SK-MEL-5 (cell line): Measurements from ENCODE around the gene SPATA25. TPM values are rescaled to one million over a fixed set of nuclear protein-coding genes. Genes with fewer than 3 reads are reported as not detected.
A peak's percentile ranks its signal among the peaks of the same experiment; 100 is the strongest.
"Not testable (repeated sequence)": the region's sequence is repeated elsewhere in the genome, so short reads cannot be mapped to it uniquely, and the experiment has no call there.

ENCODE experiments used
- DNase-seq: peaks from one replicate; pipeline ENCODE4 v3.0.0-alpha.2; 2016; ENCODE audit warnings: low read depth, low spot score
- in situ Hi-C: cut with HindIII; loops from 2 replicates; pipeline ENCODE4 v1.10.0; 2016; ENCODE audit warnings: low sequenced_read_pairs, high pct_unique_total_duplicates, low pct_unique_long_range_greater_than_20kb
- total RNA-seq: library from RNA; depleted of rRNA; stranded (reverse); fragments of >200 nt; shearing (Covaris generic); gene quantifications from 2 replicates; pipeline ENCODE4 v1.2.3, GENCODE V29; 2014

The SPATA25 gene
- total RNA-seq, 1 experiment from 2014 or later, result 2.2 TPM

DNA sequence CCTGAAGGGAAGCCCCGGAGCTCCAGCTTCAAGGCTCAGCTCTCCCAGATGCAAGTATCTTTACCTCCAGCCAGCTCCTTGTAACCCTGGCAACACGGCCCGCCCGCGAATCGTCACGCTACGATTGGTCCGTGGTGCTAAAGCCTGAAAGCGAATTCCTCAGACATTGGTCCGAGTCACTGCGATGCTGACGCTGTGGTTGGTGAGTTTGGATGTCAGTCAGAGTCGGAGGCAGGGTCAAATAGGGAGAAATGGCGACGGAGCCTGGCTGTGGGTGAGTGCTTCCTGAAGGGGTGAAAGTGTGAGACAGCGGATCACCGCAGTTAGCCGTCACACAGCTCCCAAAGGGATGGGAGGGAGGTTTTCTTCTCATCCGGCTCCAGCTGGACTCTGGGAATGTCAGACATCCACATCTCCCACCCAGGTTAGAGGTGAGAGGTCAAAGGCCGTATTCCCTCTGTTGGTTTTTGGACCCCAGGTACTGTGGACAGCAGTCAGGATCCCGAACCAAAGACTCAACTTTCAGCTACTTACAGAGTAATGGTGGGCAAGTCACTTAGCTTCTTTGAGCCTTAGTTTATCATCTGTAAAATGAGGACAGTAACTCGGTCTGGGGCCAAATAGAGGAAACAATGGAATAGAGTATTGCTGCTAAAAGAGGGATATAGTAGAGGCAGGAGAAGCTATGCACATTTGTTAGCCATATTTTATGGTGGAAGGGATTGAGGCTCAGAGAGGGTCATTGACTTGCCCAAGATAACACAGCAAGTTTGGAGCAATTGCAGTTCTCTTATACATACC is 6.2 kb downstream of the SPATA25 start, which contains the start of gene ZSWIM1:
ZSWIM1 (plus strand) TSS at position 240 of the 801 bp plus-strand sequence. CDS start 1,366 bp downstream, outside the sequence.
- peak; percentile 100 for DNase-seq
- in situ Hi-C loops, result no loop called here

DNA sequence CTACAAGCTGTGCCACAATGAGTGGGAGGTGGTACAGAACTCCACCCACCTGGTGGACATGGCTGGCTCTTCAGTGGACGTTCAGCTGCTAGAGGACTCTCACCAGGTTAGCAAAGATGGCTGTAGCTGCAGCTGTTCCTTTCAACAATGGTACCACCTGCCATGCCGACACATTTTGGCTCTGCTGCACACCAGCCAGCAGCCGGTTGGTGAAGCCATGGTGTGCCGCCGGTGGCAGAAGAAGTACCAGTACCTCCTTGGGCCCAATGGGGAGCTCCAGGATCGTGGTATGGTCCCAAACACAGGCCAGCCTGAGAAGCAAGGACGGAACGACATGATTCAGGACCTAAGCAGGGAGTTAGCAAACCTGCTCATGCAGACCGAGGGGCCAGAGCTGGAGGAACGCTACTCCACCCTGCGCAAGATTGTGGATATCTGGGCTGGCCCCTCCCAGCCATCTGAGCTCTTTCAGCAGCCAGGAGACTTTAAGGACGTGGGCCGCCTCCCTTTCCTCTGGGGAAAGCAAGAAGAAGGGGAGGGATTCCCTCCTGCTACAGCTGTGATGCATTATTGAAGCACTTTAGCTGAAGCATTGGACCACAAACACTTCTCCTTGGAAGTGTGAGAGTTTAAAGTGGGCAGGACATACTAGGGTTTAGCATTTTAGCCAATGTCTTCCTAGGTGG is 9.2 kb downstream of the SPATA25 start:
- in situ Hi-C loops, result no loop called here
- DNase-seq, result no peak

DNA sequence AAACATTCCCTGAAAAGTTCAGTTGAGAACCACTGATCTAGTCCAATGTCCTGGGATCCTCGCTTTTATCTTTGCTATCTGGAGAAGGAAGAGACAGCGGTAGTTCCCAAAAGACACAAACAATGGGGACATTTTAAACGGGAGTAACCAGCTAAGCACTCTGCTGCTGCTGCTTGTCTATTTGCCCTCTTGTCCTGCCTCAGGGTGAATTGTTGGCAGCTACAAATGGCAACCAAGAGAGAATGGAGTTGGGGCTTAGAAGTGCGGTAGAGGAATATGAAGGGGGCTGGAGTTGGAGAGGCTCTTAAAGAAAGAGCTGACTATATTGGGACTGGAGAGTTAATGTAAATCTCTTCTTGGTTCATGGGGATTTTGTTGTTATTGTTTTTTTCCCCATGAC is 12.8 kb downstream of the SPATA25 start:
- DNase-seq, result peak; percentile 74
- in situ Hi-C loops, result no loop called here

DNA sequence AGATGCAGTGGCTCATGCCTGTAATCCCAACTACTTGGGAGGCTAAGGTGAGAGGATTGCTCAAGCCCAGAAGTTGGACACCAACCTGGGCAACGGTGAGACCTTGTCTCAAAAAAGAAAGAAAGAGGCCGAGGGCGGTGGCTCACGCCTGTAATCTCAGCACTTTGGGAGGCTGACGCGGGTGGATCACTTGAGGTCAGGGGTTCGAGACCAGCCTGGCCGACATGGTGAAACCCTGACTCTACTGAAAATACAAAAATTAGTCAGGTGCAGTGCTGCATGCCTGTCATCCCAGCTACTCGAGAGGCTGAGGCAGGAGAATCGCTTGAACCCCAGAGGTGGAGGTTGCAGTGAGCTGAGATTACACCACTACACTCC is 13.3 kb downstream of the SPATA25 start:
- in situ Hi-C loops, DNase-seq: not testable (repeated sequence)

DNA sequence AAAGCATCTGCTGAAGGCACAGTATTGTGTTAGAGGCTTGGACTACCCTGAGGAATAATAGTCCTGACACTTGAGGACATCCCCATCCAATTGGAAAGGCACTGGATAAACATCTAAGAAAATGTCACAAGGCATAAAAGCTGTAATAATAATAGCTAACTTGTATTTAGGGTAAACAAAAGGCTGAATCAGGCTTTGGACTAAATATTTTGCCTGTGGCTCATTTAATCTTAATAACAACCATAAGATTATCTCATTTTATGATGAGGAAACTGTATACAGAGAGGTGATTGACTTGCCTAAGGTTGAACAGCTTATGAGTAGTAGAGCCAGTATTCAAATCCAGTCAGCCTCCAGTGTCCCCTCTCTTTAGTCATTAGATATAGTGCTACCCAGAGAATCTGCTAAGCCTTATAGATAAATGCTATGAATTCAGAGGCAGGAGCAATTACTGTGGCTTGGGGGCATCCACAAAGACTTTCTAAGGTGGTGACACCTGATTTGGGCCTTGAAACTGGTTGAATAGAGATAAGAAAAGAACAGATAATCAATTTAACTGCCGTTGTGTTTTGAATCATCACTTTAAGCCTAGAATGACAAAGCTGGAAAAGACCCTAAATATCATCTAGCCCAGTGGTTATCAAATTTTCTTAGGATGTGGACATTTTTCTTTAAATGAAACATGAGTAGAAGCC is 13.9 kb downstream of the SPATA25 start:
- no peak for DNase-seq
- in situ Hi-C loops, result no loop called here

DNA sequence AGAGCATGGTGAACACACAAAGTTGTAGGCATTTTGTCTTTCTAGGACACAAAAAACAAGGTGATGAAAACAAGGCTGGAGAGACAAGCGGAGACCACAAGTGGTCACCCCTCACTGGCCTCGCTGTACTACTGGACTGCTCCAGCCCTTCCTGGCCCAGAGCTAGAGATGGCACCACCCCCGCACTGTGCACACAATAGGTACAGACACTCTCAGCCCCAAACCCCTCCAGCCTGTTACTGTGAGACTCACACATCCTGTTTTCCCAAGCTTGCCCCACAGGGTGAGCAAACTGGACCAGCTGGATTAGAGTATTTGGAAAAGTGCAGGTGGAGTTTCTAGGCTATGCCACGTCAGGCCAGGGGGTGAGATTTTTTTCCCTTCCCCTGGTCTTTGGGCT is 14.8 kb downstream of the SPATA25 start:
- no peak for DNase-seq
- in situ Hi-C loops, result no loop called here

DNA sequence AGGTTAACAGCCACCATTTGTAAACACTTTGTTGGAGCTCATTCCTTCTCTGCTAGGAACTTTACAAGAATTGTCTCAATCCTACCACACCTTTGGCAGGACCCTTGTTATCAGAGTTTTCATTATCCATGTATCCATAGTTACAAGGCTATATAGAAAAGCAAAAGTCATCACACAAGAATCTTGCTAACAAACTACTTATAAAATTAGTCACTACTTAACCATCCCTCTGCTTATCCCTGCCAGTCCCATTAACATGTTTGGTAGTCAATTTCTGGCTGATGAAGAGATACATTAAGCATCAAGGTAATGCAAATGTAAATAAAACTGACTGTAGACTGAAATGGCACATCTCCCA is 19.6 kb downstream of the SPATA25 start:
- no peak for DNase-seq
- in situ Hi-C loops, result no loop called here

DNA sequence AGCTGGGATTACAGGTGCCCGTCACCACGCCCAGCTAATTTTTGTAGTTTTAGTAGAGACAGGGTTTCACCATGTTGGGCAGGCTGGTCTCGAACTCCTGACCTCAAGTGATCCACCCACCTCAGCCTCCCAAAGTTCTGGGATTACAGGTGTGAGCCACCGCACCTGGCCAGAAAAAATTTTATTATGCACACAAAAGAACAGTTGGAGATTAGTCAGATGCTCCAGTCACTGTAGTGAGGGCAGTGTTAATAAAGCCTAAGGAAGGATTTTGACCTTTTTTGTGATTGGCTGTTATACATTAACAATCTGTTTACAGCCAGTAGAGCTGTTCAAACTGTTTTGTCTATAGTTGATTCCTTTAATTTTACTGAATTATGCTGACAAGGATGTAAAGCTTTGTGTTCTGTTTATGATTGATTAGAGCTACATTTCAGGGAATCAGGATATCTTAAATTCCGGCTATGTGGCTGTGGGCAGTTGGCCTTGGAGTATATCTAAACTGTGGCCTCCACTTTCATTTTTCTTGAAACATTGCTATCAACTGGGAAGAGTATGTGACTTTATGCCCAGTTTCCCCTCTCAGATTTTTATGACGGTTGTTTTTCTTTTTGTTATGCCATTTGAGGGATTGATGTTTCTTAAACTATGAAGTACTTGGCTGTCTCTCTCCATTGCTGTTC is 20.1 kb downstream of the SPATA25 start:
- in situ Hi-C loops, result no loop called here

DNA sequence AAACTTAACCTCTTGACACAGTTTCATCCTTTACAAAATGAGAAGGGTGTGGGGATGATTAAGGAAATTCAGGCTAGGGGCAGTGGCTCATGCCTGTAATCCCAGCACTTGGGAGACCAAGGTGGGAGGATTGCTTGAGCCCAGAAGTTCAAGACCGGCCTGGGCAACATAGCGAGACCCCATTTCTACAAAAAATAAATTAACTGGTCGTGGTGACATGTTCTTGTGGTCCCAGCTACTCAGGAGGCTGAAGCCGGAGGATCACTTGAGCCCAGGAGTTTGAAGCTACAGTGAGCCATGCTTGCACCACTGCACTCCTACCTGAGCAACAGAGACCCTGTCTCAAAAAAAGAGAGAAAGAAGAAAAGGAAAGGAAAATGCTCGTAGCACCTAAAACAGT is 21.0 kb downstream of the SPATA25 start:
- no peak for DNase-seq
- in situ Hi-C loops, result no loop called here

More for the DNA sequence above, 20.1 kb downstream of the SPATA25 start:
- DNase-seq, result no peak

DNA sequence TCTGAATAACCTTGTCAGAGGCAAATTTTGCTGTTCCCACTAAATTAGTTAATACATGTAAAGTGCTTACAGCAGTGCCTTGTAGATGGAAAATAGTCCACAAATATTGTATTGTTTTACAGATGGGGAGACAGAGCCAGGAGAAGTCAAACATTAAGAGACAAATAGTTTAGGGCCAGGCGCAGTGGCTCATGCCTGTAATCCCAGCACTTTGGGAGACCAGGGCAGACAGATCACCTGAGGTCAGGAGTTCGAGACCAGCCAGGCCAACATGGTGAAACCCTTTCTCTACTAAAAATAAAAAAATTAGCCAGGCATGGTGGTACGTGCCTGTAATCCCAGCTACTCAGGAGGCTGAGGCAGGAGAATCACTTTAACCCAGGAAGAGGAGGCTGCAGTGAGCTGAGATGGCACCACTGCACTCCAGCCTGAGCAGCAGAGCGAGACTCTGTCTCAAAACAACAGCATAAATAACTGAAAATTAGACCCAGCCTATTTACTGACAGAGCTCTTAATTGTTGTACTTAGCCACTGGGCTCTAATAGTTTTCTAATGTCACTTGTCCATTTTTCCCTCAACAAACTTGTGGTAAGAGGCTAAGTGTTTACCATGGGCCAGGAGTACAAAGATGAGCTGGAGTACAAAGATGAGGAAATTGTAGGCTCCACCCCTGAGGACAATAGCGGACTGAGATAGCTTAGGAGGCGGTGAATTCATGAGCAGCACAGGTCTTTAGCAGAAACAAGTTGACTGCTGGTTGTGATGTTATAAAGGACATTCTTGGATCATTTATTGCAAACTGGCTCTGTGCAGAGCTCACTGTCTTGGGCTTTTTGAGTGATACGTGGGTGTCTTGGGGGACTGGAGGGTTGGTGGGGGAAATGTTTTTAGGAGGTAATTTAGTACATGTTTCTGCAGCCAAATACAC is 23.6 kb downstream of the SPATA25 start:
- in situ Hi-C loops, result no loop called here
- DNase-seq, result no peak

DNA sequence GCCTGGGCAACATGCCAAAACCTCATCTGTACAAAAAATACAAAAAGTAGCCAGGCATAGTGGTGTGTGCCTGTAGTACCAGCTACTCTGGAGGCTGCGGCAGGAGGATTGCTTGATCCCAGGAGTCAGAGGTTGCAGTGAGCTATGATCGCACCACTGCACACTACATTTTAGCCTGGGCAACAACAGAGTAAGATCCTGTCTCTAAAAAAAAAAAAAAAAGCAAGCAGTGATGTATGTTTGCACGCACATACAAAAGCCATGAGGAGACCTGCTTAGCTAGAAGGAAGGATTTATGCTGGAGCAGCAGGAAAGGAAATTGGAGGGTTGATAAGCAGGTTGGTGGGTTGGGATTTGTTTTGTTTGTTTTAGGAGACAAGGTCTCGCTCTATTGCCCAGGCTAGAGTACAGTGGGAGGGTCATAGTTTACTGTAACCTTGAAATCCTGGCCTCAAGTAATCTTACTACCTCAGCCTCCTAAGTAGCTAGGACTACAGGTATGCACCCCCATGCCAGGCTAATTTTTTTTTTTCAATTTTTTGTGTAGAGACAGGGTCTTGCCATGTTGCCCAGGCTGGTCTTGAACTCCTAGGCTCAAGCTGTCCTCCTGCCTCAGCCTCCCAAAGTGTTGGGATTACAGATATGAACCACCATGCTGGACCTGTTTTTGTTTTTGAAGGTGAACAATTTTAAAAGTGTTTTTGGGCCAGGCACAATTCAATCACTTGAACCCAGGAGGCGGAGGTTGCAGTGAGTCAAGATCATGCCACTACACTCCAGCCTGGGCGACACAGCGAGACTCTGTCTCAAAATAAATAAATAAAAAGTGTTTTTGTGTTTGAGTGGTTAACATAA is 26.0 kb downstream of the SPATA25 start:
- in situ Hi-C loops, result no loop called here
- no peak for DNase-seq

DNA sequence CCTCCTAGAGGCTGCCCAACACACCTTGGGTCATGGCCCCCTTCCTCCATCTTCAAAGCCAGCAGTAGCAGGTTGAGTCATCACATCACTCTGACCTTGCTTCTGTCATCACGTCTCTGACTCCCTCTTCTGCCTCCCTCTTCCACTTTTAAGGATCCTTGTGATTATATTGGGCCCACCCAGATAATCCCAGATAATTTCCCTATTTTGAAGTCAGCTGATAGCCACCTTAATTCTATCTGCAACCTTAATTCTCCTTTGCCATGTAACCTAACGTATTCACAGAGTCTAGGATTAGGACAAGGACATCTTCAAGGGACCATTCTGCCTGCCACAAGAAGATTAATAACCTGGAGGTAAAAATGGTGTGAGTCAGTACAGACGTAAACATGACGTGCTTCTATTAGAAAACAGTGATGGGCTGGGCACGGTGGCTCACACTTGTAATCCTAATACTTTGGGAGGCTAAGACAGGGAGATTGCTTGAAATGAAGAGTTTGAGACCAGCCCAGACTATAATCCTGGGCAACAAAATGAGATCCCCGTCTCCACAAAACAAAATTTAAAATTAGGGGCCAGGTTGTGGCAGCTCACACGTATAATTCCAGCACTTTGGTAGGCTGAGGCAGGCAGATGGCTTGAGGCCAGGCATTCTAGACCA is 26.7 kb downstream of the SPATA25 start:
- no peak for DNase-seq
- in situ Hi-C loops, result no loop called here

DNA sequence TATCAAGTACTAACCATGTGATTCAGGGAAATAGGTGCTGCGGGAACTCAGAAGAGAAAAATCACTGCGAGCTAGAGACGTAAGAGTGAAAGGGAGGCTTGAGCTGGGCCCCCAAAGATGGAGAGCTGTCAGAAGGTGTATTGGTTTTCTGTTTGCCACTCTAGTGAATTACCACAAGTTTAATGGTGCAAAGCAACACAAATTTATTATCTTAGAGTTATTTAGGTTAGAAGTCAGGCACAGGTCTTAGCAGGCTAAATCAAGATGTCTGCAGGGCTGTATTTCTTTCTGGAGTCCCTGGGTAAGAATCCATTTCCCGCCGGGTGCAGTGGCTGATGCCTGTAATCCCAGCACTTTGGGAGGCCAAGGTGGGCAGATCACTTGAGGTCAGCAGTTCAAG is 27.5 kb downstream of the SPATA25 start:
- in situ Hi-C loops, result no loop called here
- no peak for DNase-seq

DNA sequence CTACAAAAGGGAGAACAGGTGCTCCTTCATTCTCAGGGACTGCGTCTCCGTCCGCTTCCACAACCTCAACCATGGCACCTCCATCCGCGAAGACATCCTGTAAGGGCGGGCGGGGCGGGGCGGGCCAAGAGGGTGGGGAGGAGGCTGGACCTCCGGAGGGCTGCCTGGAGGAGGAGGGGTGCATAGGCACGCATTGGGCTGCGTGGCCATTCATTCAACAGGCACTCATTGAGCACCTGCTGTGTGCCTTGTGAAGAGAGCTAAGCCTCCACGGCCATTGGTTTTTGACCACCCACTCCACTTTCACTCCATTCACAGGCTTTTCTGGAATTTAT is 29.6 kb downstream of the SPATA25 start:
- in situ Hi-C loops, result no loop called here
- DNase-seq, result peak; percentile 37

DNA sequence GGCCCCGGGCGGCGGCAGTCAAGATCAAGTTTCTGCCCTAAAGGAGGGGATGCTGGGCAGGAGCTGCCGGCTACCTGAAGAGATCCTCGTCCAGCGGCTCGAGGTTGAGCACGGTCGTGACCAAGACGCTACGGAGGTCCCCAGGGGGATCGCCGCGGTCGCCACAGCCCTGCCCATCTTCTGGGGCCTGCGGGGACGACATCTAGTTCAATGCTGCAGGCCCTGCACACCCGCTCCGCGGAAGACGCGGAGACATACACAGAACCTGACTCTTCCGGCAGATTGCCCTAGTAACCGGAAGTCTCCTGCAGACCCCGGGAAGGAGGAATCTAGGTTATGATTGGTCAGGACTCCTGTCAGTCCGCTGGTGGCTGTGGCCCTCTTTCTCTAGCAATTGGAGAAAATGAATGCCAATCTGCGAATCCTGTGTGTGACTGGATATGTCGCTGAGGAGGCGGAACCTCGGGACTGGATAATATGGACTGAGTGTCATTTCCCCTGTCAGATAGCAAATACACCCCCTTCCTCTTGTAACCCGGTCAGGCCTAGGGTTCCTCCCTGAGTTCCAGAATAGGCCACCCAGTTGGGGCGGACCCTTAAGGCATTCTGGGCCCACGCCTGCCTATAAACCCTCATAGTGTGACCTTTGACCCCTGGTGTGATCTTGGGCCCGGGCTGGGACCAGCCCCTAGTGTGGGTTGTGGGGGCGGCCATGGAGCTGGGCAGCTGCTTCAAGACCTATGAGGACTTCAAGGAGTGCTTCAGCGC is 30.1 kb downstream of the SPATA25 start, which contains the start of the genes ACOT8 and ZSWIM3:
ACOT8 (minus strand) TSS at position 279 of the 768 bp plus-strand sequence; CDS start at position 202, 77 bp downstream.
ZSWIM3 (plus strand) TSS at position 501 of the 768 bp plus-strand sequence; CDS start at position 713, 212 bp downstream.
- in situ Hi-C loops, result no loop called here
- peak; percentile 100 for DNase-seq
